ENCODE data around the gene CXorf38. TPM values are rescaled to one million over a fixed set of nuclear protein-coding genes. Genes with fewer than 3 reads are reported as not detected.
"Not testable (repeated sequence)": the region's sequence is repeated elsewhere in the genome, so short reads cannot be mapped to it uniquely, and the experiment has no call there.

The CXorf38 gene
- total RNA-seq, 1 experiment from 2014 or later: 13.8 TPM

DNA sequence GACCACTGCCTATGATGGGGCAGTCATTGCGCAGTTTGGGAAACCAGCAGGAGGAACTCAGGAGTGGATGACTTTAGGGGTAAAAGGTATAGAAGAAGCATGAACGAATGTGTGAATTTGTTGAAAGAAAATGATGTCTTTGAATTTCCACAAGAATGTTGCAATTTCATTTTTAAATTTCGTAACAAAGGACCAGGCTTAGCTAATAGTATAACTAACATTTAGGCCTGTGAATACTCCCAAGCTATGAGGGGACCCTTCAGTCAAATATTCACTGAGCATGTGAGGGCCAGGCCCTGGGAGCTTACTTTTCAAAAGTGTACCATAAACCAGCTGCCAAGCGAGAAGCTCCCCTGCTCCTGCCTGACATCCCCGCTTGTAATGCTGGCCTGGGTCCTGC, 18.9 kb downstream of the CXorf38 start:
- no peak for DNase-seq (ENCODE audit: low spot score)

DNA sequence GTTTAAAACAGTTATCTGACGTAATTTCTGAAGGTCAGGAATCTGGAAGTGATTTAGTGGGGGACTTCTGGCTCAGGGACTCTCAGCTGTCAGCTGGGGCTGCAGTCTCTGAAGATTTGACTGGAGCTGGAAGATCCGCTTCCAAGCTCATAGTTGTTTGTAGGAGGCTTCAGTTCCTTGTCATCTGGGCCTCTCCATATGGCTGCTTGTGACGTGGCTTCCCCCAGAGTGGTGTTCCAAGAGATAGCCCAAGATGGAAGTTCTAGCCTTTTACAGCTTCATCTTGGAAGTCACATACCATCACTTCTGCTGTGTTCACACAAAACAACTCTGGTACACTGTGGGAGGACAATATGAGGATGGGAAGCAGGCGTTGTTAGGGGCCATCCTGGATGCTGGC, 22.1 kb downstream of the CXorf38 start:
- no peak for DNase-seq (ENCODE audit: low spot score)

DNA sequence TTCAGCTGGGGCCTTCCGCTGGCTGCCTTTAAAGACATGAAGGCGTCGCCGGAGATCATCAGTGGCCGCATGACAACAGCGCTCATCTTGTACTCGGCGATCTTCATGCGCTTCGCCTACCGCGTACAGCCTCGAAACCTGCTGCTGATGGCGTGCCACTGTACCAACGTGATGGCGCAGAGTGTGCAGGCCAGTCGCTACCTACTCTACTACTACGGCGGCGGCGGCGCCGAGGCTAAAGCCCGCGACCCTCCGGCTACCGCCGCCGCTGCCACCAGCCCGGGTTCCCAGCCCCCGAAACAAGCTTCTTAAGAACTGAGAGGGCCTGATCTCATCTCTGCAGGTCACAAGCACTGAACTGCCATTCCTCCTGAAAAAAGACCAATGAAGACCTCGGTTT, 23.7 kb downstream of the CXorf38 start:
- DNase-seq (ENCODE audit: low spot score): no peak

DNA sequence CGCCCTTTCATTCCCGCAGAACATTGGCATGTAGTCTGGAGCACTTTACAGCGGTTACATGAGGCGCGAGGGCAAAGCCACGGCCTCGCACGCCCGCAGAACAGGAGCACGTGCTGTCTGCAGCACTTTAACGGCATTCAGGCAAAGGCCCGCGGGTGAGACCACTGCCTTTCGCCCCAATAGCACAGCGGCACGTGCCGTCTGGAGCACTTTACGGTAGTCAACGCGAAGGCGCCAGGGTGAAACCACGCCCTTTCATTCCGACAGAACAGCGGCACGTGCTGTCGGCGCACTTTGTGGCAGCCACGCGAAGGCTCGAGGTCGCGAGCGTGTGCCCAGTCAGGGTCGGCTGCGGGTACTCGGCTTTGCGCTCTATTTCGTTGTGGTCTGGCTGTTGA, 24.2 kb downstream of the CXorf38 start, which contains the start of gene MPC1L:
MPC1L (plus strand) TSS at position 290 of the 398 bp plus-strand sequence. CDS start 138 bp downstream, outside the sequence.
- no peak for DNase-seq (ENCODE audit: low spot score)

DNA sequence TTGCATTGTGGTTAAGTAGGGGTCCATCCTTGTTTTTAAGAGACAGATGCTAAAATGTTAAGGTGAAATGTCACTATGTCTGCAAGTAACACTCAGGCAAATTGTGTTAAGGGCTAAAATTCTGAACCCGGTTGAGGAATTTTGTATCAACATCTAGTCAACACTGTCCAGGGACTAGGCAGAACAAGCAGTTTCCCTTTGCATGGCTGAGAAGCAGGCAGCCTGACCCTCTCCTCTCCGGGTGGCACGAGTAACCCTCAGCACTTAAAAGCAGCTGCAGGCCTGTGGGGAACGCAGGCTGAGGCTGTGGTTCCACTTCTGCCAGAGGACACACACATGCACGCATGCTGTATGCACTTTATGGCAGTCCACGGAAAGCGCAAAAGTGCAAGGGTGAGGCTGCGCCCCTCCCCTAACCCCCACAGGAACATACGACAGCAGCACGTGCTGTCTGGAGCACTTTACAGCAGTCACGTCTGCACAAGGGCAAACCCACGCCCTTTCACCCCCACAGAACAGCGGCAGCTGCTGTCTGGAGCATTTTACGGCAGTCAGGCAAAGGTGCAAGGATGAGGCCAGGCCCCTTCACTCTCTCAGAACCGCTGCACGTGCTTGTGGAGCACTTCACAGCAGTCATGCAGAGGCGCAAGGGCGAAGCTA, 24.8 kb downstream of the CXorf38 start:
- no peak for DNase-seq (ENCODE audit: low spot score)

DNA sequence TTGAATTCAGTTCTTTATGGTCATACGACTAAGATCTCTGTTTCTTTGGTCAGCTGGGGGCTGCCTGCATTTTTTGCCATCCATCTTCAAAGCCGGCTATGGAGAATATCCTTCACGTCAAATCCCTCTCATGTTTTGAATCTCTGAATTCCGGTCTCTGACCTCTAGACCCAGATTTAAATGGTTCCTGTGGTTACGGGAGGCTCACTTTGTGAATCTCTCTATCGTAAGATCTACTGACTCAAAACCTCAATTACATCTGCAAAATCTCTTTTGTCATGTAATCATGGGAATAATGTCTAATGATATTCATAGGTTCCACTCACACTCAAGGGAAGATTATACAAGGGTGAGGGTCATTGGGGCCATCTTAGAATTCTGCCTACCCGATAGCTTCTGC, 29.8 kb downstream of the CXorf38 start:
- no peak for DNase-seq (ENCODE audit: low spot score)

DNA sequence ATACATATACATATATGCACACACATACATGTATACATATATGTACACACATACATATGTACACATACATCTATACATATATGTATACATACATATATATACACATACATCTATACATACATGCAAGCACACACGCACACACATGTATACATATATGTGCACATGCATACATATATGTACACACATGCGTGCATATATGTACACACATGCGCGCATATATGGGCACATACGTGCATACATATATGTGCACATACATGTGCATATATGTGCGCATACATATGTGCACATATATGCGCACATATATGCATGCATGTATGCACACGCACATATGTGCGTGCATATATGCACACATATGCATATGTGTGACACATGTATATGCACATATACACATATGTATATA, 31.4 kb downstream of the CXorf38 start:
- DNase-seq (ENCODE audit: low spot score): no peak

DNA sequence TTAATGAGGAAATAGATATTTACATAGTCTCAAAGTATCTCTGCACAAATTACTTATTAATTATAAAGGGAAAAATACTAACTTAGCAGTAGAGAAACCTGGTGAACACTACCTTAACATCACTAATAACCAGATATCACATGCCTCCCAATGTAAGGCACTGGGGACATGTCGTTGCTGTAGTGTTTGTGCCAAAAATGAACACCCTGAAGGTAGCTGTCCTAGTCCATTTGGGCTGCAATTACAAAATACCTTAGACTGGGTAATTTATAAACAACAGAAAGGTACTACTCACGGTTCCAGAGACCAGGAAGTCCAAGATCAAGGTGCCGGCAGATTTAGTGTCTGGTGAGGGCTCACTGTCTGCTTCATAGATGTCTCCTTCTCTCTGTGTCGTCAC, 34.9 kb downstream of the CXorf38 start:
- no peak for DNase-seq (ENCODE audit: low spot score)

DNA sequence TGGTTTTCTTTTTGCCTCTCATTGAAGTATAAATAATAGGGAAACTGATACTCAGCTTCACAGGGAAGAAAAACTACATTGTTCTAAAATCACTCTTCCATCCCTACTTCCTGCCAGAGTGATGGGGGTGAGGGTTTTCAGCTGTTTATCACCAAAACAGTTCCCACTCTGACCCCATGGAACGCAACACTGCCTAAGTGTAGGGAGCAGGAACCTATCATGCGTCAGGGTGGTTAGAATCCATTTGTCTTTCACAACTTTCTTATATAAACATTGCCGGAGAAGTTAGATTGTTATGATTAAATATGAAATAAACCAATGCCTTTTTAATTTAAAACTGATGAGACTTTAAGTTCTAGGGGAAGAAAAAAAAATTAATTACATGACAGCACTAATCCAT, 40.0 kb downstream of the CXorf38 start:
- DNase-seq (ENCODE audit: low spot score): no peak

DNA sequence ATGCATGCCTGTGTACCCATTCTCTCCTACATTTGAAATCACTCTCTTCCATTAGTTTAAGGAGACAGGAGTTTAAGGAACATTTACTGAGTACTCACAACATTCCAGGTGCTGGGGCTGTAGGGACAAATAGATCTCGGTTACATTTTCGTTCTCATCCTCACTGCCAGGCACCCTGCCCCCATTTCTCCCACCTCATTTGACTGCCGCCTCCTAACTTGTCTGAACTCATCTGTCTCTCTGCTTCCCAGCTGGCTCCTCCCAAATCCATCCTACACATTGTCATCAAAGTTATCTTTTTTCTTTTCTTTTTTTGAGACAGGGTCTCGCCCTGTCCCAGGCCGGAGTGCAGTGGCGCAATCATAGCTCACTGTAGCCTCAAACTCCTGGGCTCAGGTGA, 43.9 kb downstream of the CXorf38 start:
- no peak for DNase-seq (ENCODE audit: low spot score)

DNA sequence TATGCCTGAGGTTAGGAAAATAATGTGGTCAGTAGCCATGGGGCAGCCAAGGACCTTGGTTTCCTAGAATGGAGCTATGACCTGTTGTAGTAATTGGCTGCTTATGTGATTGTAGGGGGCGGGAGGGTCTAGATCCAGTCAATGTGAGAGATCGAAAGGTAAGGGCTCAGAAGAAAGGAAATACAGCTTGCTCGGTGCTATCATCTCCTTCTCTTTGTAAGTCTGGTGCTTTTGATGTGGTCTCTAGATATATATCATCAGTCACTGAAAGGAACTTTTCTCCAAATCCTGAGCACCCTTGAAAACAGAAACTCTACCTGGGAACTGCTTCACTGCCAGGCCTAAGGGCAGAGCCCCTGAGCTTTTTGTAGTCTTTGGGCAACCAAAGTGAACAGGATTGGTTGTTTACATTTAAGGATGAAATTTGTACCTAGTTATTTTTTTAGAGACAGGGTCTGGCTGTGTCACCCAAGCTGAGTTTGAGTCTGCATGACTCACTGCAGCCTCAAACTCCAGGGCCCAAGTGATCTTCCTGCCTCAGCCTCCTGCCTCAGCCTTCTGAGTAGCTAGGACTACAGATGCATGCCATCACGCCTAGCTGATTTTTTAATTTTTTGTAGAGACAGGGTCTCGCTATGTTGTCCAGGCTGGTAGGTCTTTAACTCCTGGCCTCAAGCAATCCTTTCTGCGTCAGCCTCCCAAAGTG, 57.6 kb downstream of the CXorf38 start:
- not testable (repeated sequence) for DNase-seq (ENCODE audit: low spot score)

DNA sequence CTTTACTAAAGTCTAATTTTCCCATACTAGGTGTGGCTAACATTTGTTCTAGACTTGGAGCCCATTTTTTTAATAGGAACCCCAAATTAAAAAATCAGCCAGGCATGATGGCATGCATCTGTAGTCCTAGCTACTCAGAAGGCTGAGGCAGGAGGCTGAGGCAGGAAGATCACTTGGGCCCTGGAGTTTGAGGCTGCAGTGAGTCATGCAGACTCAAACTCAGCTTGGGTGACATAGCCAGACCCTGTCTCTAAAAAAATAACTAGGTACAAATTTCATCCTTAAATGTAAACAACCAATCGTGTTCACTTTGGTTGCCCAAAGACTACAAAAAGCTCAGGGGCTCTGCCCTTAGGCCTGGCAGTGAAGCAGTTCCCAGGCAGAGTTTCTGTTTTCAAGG, 59.7 kb downstream of the CXorf38 start:
- not testable (repeated sequence) for DNase-seq (ENCODE audit: low spot score)

DNA sequence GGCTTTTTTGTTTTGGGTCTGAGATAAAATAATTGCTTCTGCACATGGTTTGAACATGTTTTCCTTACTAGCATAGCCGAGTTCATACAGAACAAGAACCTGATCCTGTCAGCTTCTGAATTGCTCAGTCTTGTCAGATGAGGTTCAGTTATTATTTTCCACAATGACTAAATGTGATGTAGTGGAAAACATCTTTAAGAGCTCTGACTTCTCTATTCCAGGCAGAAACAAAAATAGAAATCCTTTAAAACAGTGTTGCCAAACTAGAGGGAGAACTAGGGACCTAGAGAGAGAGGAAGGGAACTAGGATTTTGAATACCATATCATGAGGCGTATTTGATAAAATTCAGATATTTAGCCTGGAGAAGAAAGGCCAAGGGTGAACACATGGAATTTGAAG, 64.5 kb downstream of the CXorf38 start:
- no peak for DNase-seq (ENCODE audit: low spot score)

DNA sequence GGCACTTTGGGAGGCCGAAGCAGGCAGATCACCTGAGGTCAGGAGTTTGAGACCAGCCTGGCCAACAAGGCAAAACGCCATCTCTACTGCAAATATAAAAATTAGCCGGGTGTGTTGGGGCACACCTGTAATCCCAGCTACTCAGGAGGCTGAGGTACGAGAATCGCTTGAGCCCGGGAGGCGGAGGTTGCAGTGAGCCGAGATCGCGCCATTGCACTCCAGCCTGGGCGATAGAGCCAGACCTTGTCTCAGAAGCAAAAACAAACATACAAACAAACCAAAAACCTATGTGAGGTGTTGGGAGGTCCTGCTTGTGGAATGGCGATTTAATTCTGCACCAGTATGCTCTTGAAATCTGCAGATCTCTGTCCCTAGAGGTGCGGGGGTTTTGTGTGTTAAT, 65.2 kb downstream of the CXorf38 start:
- not testable (repeated sequence) for DNase-seq (ENCODE audit: low spot score)

DNA sequence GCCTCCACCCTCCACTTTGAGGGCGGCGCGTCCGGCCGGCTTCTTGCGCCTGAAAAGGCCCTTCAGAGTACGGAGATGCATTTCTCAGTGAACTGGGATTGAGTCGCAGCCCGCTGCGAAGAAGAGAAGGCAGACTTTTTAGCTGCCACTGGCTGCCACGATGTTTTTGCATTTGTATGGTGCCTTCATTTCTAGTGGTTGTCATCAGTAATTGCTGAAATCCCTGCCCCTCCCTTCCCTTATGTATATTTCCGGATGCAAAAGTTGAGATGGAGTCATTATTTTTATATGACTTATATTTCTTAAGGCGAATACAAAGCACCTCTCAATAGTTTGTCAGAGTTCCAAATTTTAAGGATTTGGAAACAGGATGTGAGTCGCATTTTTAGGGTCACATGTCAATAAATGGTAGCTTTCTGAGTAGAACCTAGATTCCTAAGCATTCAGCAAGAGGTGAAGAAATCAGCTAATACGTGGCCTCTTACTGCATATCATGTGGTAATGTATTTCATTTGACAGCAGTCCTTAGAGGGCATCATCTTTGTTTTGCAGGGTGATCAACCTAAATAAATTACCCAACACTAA, 65.9 kb downstream of the CXorf38 start:
- DNase-seq (ENCODE audit: low spot score): no peak

DNA sequence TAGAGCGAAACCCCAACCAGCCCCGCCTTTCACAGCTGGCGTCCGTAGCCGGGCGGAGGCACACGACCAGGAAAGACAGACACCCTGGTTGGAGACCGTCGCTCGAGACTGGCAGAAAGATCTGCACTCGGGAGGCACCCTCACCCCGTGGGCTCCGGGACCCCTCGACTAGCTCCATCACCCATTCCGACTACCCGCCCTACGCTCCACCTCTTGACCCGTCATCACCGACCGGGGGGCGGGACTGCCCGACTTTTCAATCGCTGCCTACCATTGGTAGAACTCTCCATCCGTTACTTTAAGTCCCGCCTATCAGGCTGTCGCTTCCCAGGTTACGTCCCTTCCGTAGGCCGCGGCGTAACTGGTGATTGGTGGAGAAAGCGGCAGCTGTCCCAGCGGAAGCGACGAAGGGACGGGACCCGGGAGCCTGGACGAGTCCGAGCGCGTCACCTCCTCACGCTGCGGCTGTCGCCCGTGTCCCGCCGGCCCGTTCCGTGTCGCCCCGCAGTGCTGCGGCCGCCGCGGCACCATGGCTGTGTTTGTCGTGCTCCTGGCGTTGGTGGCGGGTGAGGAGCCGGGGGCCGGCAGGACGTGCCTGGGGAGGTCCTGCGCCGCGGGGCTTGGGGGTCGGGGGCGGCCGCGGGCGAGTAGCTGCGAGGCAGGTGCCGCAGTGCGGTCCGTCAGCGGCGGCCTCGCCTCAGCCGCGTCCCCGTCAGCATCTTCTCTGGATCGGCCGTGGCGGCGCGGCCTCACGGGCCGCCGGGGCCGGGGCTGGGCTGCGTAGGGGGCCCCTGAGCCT, 66.6 kb downstream of the CXorf38 start, which contains the start of gene ATP6AP2:
ATP6AP2 (plus strand) TSS at position 434 of the 799 bp plus-strand sequence; CDS start at position 530, 96 bp downstream.
- DNase-seq (ENCODE audit: low spot score): peak; percentile 95

DNA sequence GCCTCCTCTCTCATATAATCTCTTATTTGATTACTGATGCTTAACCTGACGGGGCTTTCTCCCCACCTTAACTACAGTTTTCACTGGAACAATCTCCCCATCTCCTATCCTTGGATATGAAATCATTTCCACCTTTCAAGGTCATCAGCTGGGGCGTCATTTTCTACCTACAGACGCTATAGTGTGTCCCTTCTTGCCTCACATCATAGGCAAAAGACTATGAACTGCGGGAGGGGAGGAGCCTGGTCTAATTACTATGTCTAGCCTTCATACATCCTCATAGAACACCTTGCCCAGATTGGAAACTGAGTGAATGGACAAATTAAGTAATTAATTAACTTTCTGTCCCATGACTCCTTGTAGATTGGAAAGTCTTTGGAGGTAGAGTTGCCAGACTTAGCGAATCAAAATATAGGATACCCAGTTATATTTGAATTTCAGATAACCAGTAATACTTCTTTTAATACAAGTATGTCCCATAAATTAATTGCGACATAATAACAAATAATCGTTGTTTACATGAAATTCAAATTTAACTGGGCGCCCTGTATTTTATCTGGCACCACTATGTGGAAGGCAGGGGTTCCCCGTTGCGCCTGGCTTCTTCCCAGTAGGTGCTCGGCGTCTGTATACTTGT, 67.3 kb downstream of the CXorf38 start:
- DNase-seq (ENCODE audit: low spot score): no peak

DNA sequence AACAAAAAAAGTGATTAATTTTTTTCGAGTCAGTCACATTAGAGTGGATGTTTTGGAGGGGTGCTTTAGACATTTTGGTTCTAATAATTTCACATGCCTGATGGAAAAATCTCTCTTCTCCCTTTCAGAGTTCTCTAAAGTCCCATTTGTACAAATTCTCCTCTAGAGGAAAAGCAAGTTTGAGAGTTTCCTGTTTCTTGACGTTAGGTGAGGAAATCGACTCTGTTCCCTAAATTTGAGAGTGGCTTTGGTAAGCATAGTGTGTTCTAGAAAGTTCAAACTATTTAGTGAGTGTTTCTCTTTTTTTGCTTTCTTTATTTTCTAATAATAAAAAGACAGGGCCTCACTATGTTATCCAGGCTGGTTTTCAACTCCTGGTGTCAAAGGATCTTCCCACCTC, 68.2 kb downstream of the CXorf38 start:
- no peak for DNase-seq (ENCODE audit: low spot score)

DNA sequence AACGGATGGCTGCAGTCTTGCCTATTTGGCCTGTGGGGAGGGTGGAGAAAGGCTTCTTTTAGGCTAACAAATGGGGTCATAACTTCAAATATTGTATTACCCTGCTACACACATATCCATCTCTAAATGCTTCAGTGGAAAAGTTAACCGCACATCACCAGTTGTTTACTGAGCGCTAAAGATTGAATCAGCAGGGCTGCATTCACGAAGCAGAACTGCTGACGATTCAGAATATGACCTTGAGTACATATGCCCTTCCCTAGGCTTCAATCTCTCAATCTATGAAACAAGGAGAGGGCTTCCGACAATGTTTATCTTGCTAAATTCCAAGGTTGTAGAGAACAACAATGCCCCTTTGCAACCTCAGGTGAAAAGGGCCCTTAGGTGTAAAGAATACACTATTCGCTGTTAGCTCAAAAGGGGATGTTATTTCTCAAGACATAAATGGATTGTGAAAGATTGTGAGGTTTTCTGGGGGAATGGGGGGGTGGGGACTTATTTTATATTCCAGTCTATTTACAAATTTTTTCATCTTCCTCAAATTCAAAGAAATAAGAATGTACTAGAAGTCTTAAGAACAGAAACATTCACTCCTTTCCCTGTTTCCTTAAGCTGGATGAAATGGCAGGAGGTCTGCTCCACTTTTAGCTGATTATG, 69.2 kb downstream of the CXorf38 start:
- DNase-seq (ENCODE audit: low spot score): no peak
